ENCODE measurements around the gene TJAP1.
A peak's percentile ranks its signal among the peaks of the same experiment; 100 is the strongest.

Gene TJAP1

GRCh38 chr6:43521836-43522235 lies 44.5 kb downstream of the TJAP1 start:
- POLR2A ChIA-PET: interaction anchor here (0.6 to 2.3 kb wide), 5 partner anchors 10 to 54 kb away, joined by 3 to 8 read pairs (median 8); partner anchors contain the start of genes LRRC73 and XPO5
- CTCF ChIA-PET: interaction anchor here (0.6 to 2.1 kb wide), 3 partner anchors 15 to 294 kb away, joined by 3 to 6 read pairs (median 3); no protein-coding TSS in a partner anchor
- no peak overlapping the region for H3K4me3 ChIP-seq (ENCODE audit: low read depth, low read length)
- H3K9me3 ChIP-seq (ENCODE audit: control insufficient read depth, insufficient read depth, low read depth, low read length): no peaks in the 10 kb centered on the region
- peaks cover 30 to 82% of the 10 kb centered on the region in 2 experiments for H3K36me3 ChIP-seq (ENCODE audit: control insufficient read depth in 2 of 2, insufficient read depth in 1 of 2, low read length in 2 of 2)
- H3K4me1 ChIP-seq (ENCODE audit: control insufficient read depth, insufficient read depth, low read length): peaks cover 5% of the 10 kb centered on the region; the same call in 1 of the 2 replicates
- H3K27ac ChIP-seq (ENCODE audit: extremely low read depth, low read depth, low read length): no peak overlapping the region
- TF ChIP-seq ZNF266 (tag by site-specific recombination; IDR thresholded peaks at IDR 0.05; ENCODE audit: low read depth) (no peak), ZNF324 (tag by site-specific recombination; IDR thresholded peaks at IDR 0.05) (no peak), ZNF239 (tag by site-specific recombination; IDR thresholded peaks at IDR 0.05) (no peak), OSR2 (tag by site-specific recombination; IDR thresholded peaks at IDR 0.05) (peak; percentile 70), ZNF664 (tag by site-specific recombination; IDR thresholded peaks at IDR 0.05) (no peak), ZNF670 (tag by site-specific recombination; IDR thresholded peaks at IDR 0.05; ENCODE audit: low read depth) (no peak), ZNF747 (tag by site-specific recombination; IDR thresholded peaks at IDR 0.05) (no peak), ZBTB6 (tag by site-specific recombination; IDR thresholded peaks at IDR 0.05) (no peak), PRDM10 (tag by site-specific recombination; IDR thresholded peaks at IDR 0.05) (0 out of 2 replicates have a peak, but pooled peaks have one; percentile 50), ZNF16 (tag by site-specific recombination; IDR thresholded peaks at IDR 0.05; ENCODE audit: low read depth) (no peak), GLIS1 (tag by site-specific recombination; IDR thresholded peaks at IDR 0.05) (no peak)

GRCh38 chr6:43522547-43523261 lies 45.3 kb downstream of the TJAP1 start:
- TF ChIP-seq ZNF37A (tag by site-specific recombination; IDR thresholded peaks at IDR 0.05) (no peak), ZNF558 (tag by site-specific recombination; IDR thresholded peaks at IDR 0.05) (no peak)
- H3K27ac ChIP-seq (ENCODE audit: extremely low read depth, low read depth, low read length): no peak overlapping the region
- no peak overlapping the region for H3K4me3 ChIP-seq (ENCODE audit: low read depth, low read length)
- peaks cover 38 to 91% of the 10 kb centered on the region in 2 experiments for H3K36me3 ChIP-seq (ENCODE audit: control insufficient read depth in 2 of 2, insufficient read depth in 1 of 2, low read length in 2 of 2)
- H3K4me1 ChIP-seq (ENCODE audit: control insufficient read depth, insufficient read depth, low read length): peaks cover 5% of the 10 kb centered on the region; the same call in 1 of the 2 replicates
- ChIA-PET POLR2A (interaction anchor here (0.6 to 2.3 kb wide), 5 partner anchors 10 to 53 kb away, joined by 3 to 8 read pairs (median 8); partner anchors contain the start of genes LRRC73 and XPO5), CTCF (interaction anchor here (0.6 kb wide), 2 partner anchors 89 to 631 kb away, joined by 3 to 4 read pairs; no protein-coding TSS in a partner anchor)
- H3K9me3 ChIP-seq (ENCODE audit: control insufficient read depth, insufficient read depth, low read depth, low read length): no peaks in the 10 kb centered on the region

GRCh38 chr6:43523284-43523683 lies 45.9 kb downstream of the TJAP1 start:
- H3K27ac ChIP-seq (ENCODE audit: extremely low read depth, low read depth, low read length): no peak overlapping the region
- H3K4me3 ChIP-seq (ENCODE audit: low read depth, low read length): no peak overlapping the region
- ChIA-PET CTCF (interaction anchor here (0.6 kb wide), 1 partner anchor 631 kb away, joined by 4 read pairs; no protein-coding TSS in a partner anchor), POLR2A (interaction anchor here (1.5 kb wide), 1 partner anchor 9 kb away, joined by 4 read pairs; no protein-coding TSS in a partner anchor)
- H3K36me3 ChIP-seq (ENCODE audit: control insufficient read depth in 2 of 2, insufficient read depth in 1 of 2, low read length in 2 of 2): peaks cover 39 to 97% of the 10 kb centered on the region in 2 experiments
- 0 out of 2 replicates have a peak, but pooled peaks have one; percentile 25 for TF ChIP-seq ZNF449 (tag by site-specific recombination; IDR thresholded peaks at IDR 0.05)
- TF ChIP-seq ZSCAN4 (tag by site-specific recombination; IDR thresholded peaks at IDR 0.05): no peak
- no peaks in the 10 kb centered on the region for H3K9me3 ChIP-seq (ENCODE audit: control insufficient read depth, insufficient read depth, low read depth, low read length)
- H3K4me1 ChIP-seq (ENCODE audit: control insufficient read depth, insufficient read depth, low read length): peaks cover 2% of the 10 kb centered on the region; the same call in 1 of the 2 replicates
